ENCODE results near the gene GRWD1.

GRWD1 gene

GRCh38 chr19:48475369-48476068 is 29.7 kb downstream of the GRWD1 start:
- no peak for TF ChIP-seq POLR2A (IDR thresholded peaks at IDR 0.05; ENCODE audit: low read depth, low read length)
- no peak for DNase-seq (ENCODE audit: insufficient read length, low spot score)
- FAIRE-seq, result no peak

DNA sequence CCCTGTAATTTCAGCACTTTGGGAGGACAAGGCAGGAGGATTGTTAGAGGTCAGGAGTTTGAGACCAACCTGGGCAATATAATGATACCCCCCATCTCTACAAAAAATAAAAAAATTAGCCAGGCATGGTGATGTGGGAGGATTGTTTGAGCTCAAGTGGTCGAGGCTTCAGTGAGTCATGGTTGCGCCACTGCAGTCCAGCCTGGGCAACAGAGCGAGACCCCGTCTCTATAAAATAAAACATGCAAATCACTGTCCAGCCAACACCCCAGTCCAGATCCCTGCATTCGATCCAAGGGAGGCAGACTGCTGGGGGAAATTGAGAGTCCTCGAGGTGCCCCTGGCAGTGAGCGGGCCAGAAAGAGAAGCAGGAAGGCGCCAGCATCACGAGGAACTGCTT is 30.4 kb downstream of the GRWD1 start:
- TF ChIP-seq POLR2A (IDR thresholded peaks at IDR 0.05; ENCODE audit: low read depth, low read length), result no peak
- no peak for DNase-seq (ENCODE audit: insufficient read length, low spot score)
- FAIRE-seq, result no peak

DNA sequence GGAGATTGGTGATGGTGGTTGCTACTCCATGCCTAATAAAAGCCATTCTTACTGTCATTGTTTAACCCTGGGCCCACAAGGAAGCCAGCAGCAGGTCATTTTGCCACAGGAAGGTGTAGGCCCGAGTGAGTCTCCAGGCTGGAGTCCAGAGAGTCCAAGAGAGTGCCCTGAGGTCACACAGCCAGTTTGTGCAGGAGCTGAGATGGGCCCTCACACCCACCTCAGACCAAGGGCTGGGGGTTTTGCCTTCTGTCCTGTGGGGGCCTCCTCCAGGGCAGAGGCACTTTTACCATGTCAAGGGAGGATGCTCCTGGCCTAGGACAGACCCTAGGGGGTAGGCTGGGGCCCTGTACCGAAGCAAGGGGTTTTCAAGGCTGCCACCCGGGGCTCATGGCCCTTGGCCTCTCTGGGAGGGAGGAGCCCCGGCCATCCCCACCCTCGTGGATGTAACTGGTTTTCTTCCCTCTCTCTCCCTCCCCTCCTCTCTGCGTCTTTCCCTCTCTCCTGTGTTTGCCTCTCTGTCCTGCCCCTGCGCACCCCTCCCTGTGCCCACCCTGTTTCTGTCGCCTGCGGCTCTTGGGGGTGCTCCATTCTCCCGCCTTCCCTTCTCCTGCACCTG is 31.4 kb downstream of the GRWD1 start:
- DNase-seq (ENCODE audit: insufficient read length, low spot score), result no peak
- TF ChIP-seq POLR2A (IDR thresholded peaks at IDR 0.05; ENCODE audit: low read depth, low read length), result no peak
- FAIRE-seq, result no peak

DNA sequence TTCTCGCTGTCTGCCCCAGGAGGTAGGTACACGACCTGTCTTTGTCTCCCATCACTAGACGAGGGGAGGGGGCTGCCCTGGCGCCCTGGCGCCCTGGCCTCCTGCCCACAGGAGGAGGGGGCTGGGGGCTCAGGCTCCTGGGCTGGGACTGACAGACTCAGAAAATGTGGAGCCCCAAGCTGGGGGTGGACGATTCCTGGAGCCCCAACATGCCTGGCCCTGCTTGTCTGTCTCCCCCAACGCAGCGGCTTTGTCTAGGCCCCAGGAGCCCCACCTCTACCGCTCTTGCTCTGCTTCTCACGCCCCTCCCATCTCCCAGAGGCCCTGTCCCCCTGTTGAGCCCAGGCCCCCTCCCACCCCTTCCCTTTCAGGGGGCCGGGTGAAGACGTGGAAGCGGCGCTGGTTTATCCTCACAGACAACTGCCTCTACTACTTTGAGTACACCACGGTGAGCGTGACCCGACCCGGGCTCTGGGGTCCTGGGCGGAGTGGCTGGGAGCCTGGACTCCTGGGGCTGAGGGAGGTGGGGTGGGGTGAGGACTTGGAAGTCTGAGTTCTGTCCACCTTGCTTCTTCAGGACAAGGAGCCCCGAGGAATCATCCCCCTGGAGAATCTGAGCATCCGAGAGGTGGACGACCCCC is 32.0 kb downstream of the GRWD1 start:
- no peak for DNase-seq (ENCODE audit: insufficient read length, low spot score)
- no peak for FAIRE-seq
- TF ChIP-seq POLR2A (IDR thresholded peaks at IDR 0.05; ENCODE audit: low read depth, low read length), result no peak

GRCh38 chr19:48478339-48479256 is 32.8 kb downstream of the GRWD1 start:
- DNase-seq (ENCODE audit: insufficient read length, low spot score) (no peak), FAIRE-seq (no peak)
- TF ChIP-seq POLR2A (IDR thresholded peaks at IDR 0.05; ENCODE audit: low read depth, low read length), result no peak

- DNase-seq (ENCODE audit: insufficient read length, low spot score) (no peak), FAIRE-seq (no peak)
- TF ChIP-seq POLR2A (IDR thresholded peaks at IDR 0.05; ENCODE audit: low read depth, low read length), result no peak
Observed at GRCh38 chr19:48479686-48480085, 33.9 kb downstream of the GRWD1 start.

DNA sequence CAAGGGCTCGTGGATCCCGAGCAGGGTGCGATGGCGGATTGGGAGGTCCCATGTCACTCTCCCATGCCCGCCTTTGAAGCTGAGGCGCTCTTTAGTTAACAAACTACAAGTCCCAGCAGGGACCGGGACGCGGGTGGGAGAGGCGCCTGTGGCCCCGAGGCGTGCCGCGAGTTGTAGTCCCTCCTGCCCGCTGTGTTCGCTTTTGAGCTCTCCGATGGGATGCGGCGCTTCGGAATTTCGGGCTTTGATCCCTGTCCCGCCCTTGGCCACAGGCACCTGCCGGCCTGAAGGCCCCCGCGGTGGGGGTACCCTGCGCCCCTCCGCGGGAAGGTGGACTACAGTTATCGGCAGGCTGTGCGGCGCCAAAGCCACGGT is 34.4 kb downstream of the GRWD1 start:
- no peak for TF ChIP-seq POLR2A (IDR thresholded peaks at IDR 0.05; ENCODE audit: low read depth, low read length)
- no peak for FAIRE-seq
- no peak for DNase-seq (ENCODE audit: insufficient read length, low spot score)

DNA sequence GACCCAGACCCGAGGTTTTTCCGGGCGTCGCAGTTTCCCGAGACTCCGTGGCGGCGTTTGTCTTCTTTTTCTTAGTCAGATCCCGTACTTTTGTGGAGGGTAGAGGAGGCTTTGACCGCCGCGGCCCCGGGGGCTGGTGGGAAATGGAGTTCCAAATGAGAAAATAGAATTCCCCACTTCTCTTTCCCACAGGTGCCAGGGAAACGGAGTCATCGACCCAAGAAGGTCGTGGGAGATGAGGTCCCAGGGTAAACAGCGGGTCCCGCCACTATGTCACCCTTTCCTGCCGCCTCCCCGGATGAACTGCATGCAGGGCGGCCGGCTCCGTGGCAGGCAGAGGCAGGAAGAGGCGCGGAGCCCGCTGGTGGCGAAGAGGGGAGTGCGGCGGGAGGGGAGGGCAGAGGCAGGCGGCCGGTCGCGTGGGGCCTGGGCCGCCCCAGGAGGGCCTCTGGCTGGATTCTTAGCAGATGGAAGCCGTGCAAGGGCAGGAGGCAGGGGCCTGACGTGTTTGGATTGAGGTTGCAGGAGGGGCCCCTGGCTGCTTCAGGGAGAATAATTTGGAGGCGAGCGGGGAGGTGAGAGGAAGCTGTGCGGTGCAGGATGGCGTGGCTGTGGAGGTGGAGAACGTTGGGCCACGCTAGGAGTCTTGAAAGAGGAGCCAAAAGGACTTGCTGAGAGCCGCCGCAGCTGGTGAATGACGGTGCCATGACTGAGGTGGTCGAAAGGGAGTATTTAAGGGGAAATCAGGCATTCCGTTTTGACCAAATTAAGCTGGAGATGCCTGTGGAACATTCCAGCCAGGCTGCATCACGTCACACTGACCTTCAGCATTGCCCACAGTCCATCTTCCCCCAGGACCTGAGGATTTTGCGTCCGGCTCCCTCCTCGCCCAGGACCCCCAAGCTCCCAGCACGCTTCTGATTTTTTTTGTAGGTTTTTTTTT is 35.0 kb downstream of the GRWD1 start:
- TF ChIP-seq POLR2A (IDR thresholded peaks at IDR 0.05; ENCODE audit: low read depth, low read length), result no peak
- DNase-seq (ENCODE audit: insufficient read length, low spot score), result no peak
- no peak for FAIRE-seq

GRCh38 chr19:48481846-48482639 is 36.3 kb downstream of the GRWD1 start:
- FAIRE-seq (no peak), DNase-seq (ENCODE audit: insufficient read length, low spot score) (no peak)
- TF ChIP-seq POLR2A (IDR thresholded peaks at IDR 0.05; ENCODE audit: low read depth, low read length), result no peak

GRCh38 chr19:48483301-48483700 is 37.5 kb downstream of the GRWD1 start:
- no peak for TF ChIP-seq POLR2A (IDR thresholded peaks at IDR 0.05; ENCODE audit: low read depth, low read length)
- FAIRE-seq (no peak), DNase-seq (ENCODE audit: insufficient read length, low spot score) (no peak)

- TF ChIP-seq POLR2A (IDR thresholded peaks at IDR 0.05; ENCODE audit: low read depth, low read length), result no peak
- DNase-seq (ENCODE audit: insufficient read length, low spot score), result no peak
- FAIRE-seq, result no peak
Observed at GRCh38 chr19:48484247-48484893, 38.6 kb downstream of the GRWD1 start.

Measured in H54 (cell line).